HG03439 (cell line): ENCODE data around the gene VILL.
"Not testable (repeated sequence)": the region's sequence is repeated elsewhere in the genome, so short reads cannot be mapped to it uniquely, and the experiment has no call there.

Source experiments
- ATAC-seq: cut with Tn5 transposase; IDR thresholded peaks from one replicate; pipeline ENCODE4 v1.9.1; 2021; ENCODE audit warnings: mild to moderate bottlenecking, moderate library complexity; ENCODE audit not compliant: unreplicated experiment

The VILL gene

DNA sequence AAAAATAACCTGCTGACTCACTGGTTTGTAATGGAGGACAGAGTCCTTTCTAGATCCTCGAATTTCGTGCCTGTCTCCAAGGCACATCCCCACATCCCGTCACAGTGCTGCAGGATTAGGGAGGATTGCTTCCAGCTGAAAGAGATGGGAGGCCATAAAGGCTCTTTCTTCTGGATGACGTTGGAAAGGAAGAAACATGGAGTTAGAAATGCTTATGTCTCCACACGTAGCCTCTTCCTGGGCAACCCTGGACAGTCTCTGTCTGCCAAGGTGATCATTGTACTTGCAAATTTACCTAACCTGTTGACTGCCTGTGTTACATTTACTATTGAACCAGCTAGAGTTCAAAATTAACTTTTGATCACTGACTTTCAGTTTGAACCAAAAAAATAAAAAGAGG is 27.6 kb upstream of the VILL start:
- ATAC-seq, result no peak

DNA sequence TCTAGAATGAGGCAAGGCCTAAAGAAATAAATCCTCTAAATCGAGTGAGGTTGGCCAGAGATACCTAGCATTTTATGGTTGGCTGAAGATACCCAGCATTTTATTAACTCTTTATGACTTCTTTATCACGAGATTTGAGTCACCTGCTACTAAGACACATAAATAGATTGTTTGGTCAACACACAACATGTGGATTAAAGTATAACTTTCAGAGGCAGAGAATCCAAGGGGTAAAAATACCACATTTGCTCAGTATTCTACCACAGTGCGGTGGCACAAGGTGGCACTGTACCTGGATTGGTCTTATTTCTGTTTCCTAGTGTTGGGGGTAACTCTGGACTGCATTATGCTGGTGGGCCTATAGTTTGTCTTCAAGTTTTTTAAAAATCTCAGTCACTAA is 27.0 kb upstream of the VILL start:
- ATAC-seq, result no peak

DNA sequence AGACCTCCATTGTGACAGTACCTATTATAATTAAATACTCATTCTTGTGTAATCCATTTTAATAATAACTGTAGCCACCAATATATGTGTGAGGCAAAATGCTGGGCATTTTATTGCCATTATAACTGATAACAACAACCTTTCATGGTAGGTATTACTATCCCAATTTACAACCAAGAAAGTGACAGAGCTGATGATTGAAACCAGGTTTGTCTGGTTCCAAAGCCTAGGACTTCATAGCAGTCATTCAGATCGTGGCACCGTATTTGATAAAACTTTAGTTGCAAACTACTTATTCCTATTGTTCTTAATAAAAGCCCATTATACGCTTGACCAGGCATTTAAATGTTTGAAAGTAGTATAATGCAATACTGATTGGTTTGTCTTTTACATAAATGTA is 26.4 kb upstream of the VILL start:
- ATAC-seq, result no peak

DNA sequence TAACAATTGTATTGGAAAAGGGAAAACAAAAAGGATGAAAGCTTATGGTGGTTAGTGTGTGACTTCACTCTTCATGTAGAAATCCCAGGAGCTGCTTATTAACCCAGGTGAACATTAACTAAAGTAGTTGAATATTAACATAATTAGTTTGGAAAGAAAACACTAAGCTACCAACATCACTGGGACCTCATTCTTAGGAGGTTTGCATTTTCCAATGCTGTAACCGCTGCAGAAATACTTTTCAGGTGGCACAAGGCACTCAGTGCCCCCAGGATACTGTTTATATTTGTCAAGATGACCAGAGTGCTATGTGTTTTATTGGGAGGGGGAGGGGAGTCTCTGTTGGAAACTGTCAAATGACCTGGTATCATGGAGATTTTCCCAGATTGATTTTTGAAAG is 25.9 kb upstream of the VILL start:
- ATAC-seq, result no peak

DNA sequence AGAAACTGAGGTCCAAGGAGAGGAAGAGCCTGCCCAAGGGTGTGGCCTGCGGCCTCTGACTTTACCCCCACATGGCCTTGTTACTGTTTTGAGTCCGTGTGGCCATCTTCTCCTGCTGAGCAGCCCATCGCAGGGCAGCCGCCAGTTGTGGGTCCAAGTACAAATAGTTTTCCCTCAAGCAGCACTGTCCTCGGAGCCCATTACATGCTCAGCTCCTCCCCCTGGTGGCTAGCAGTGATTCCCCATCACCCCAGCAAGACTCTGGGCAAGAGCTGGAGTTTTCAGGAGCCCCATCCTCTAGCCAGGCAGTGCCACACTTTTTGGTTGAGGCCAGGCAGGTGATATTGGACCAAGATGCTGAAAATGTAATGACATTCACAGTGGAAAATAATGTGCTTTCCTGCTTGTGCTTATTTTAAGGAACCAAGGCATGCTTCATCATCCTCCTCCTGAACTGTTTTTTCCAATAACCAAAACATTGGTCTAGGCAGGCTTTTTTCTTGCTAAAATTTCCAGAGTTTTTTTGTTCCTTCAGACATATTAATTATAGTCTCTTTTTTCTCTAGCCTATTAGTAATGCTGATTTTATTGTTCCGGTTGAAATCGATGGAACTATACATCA is 23.2 kb upstream of the VILL start:
- no peak for ATAC-seq

DNA sequence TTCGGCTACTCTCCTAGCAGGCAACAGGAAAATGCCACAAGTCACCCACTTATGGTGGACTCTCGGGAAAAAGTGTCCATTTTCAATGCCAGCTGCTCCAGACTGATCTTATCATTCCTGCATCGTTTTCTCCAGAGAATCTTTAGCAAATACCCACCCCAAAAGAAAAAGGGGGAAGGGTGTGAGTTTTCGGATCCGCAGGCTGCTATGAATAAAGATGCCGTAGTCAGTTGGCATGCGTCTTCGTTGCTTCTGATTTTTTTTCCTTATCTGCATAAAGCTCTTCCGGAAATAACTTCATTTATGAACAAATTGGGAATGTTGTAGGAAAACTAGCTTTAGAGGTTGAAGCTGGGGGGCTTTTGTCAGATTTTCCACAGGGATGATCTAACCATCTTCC is 22.4 kb upstream of the VILL start:
- no peak for ATAC-seq

DNA sequence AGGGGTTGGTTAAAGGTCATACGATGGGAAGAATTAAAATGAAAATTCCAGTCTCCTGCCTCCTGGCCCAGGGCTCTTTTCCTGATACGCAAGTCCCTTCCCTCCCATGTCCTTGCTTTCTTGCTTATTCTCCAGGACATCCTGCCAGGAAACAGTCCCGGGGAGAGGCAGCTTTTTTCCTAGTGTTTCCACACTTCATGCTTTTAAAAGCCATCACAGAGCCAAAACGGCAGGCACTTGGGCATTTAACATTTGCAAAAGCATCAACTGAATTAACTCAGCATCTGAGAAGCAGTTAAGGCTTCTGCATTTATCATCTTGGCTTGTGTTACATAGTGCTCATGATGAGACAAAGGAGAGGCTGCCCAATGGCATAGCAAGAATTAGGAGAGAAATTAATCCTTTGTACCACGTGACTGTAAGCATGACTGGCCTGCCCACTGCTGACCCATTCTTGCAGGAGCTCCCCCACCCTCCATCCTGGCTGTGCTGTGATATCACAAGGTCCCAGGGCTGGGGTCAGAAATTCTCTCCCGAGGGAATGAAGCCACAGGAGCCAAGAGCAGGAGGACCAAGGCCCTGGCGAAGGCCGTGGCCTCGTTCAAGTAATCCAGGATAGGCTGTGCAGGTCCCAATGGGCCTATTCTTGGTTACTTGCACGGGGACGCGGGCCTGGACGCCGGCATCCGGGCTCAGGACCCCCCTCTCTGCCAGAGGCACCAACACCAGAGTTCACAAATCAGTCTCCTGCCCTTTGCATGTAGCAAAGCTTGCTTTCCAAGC is 21.6 kb upstream of the VILL start:
- ATAC-seq, result no peak

DNA sequence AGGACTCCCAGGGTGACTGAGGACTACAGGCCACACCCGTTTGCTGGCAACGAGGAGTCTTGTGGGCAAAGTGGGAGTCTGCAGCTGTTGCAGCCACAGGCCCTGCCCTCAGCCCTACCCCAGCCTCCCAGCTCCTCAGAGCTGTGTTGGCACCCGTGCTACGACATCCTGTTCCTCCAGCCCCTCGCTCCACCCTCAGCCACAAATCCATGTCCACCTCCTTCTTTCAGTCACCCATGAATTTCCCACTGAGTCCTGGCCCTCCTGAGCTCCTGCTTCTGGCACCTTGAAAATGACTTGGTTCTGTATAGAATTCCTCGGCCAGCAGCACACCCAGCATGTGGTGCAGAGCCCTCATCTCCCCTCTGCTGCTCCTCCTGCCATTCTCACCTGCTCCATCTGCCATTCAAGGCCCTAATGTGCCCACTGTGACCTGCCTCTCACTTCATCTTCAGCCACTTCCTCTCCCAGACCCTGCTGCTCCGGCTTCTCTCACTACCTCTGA is 20.9 kb upstream of the VILL start:
- ATAC-seq, result no peak

DNA sequence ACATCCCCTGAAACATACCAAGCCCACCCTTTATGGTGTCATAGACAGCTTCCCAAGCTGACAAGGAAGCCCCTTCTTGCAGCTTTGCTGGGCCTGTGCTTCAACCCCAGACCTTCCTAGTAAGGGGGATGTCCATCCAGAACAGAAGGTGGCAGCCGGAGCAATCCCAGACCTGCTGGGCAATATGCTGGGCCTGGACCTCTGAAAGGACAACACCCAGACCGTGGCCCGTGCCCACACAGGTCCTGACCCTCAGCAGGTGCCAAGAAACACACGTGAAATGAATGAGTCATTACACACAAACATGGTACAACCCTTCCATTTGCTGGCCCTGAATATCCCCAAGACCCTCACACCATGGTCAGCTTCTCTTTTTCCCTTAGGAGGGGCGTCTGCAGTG is 19.8 kb upstream of the VILL start:
- ATAC-seq, result no peak

DNA sequence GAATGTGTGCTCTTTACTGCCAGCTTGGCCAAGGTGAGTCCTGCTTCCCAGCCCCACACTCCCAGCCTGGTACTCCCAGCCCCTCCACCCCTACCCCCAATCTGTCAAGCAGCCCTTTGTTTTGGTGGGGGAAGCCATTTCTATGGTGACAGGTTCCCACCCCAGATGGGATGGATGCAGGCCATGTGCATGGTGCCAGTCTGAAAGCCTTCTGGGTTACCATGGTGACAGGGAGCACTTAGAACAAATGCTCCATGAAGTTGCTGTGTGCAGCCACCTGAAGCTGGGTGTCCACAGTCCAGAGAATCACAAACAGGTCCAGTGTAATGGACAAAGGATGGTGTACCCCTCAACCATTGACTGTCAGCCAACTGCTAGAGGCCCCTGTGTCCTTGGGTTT is 19.1 kb upstream of the VILL start:
- ATAC-seq, result no peak

DNA sequence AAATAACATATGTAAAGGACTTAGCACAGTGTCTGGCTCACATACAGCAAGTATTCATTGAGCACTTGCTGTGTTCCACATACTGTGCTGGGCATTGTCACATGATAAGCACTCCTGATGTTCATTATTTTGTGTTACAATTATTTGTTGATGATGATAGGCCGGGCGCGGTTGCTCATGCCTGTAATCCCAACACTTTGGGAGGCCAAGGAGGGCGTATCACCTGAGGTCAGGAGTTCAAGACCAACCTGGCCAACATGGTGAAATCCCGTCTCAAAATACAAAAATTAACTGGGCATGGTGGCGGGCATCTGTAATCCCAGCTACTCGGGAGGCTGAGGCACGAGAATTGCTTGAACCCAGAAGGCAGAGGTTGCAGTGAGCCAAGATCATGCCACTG is 18.5 kb upstream of the VILL start:
- not testable (repeated sequence) for ATAC-seq

DNA sequence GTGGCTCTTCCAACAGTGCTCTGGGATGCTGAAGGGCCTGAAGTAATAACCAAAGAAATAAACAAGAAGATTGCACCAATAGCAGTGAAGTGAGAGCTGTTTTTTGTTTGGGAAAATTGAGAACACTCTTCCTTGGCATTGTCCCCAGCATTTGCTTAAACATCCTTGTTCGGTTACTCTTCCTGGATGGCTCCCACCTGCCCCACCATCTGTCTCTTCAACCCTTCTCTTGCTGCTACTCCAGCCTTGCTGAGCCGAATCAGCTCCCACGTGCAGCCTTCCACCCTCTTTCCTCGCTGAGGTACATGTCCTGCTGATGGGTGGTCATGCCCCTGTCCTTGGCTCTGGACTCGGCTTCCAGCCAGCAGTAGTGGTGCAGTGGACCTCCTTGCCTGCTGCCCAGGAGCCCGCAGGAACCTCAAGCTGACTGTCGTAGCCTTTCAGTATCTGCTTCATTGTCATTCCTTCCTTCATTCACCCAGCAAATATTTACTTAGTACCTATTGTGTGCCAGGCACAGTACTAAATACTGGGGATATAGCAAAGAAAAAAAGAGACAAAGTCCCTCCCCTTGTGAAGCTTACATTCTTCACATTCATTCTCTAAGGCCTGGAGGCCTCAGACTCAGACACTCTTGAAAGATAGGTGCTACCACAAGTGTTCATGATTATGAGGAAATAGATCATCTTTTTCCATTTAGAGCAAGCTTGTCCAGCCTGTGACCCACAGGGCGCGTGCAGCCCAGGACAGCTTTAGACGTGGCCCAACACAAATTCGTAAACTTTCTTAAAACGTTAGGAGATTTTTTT is 17.1 kb upstream of the VILL start:
- no peak for ATAC-seq

DNA sequence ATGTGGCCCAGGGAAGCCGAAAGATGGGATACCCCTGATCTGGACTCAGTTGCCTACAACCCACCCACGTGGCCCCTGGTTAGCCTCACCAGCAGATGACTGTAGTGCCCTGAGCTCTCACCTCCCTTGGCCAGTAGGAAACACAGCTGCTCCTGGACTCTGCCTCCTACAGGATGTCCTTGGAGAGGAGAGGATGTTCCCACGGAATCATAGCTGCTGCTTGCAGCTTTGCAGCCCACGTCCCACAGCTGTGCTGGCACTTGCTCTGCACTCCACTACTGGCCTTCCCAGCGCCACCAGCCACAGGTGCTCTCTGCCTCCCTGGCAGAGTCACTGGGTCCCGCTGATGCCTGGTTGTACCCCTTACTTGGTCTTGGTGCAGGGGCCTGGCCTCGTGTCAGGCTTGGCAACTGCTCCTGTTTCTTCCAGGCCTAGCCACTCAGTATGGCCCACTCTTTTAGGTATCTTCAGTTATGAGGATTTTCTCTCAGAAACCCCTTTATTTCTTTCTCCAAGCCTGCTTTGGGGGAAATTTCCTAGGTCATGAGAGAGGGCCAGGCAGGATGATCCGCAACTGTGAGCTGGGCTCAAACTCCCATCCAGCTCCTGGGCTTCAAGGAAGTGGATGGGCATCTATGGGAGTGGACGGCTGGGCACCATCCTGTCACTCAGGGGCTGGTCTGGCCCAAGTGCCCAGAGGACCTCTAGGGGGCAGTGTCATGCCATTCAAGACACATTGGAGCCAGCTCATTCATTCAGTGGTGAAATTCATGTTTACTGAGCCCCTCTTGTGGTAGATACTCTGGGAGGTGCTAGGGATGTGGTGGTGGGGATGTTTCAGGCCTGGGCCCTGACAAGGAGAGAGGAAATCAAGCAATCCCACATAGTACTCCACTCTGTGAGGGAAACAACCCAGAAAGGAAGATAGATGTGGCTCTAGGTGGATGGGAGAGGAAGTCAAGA is 16.2 kb upstream of the VILL start:
- ATAC-seq, result no peak

DNA sequence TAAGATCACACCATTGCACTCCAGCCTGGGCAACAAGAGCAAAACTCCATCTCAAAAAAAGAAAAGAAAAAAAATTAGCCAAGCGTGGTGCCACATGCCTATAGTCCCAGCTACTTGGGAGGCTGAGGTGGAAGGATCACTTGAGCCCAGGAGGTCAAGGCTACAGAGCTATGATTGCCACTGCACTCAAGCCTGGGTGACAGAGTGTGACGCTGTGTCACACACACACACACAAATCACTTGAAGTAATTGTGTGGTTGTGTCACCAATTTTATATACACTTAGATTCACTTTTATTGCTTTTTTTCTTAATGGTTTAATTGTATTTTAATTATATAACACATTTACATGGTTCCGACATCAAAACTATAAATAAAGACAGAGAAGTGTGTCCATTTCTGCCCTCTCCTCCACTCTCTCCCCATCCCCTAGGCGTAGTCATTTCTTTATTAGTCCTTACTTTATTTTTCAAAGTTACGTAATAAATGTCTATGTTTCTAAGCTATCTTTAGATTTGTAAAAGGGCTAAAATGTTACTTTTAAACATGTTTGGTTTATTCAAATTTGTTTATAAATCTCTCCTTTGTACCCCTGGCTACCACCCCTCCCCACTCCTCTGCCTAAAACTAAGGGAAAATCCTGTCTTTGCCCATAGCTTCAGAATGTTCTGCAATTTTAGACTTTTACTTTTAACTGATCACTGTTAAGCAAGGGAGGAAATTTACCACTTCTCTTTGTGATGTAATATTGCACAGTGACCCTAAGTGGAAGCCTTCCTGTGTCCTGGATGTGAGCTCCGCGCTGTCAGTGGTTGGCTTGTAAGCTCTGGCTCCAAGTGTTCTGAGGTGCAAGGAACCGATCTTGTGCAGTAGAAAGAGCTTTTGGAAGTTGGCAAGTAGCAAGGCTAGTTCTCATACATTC is 10.8 kb upstream of the VILL start:
- ATAC-seq, result no peak

DNA sequence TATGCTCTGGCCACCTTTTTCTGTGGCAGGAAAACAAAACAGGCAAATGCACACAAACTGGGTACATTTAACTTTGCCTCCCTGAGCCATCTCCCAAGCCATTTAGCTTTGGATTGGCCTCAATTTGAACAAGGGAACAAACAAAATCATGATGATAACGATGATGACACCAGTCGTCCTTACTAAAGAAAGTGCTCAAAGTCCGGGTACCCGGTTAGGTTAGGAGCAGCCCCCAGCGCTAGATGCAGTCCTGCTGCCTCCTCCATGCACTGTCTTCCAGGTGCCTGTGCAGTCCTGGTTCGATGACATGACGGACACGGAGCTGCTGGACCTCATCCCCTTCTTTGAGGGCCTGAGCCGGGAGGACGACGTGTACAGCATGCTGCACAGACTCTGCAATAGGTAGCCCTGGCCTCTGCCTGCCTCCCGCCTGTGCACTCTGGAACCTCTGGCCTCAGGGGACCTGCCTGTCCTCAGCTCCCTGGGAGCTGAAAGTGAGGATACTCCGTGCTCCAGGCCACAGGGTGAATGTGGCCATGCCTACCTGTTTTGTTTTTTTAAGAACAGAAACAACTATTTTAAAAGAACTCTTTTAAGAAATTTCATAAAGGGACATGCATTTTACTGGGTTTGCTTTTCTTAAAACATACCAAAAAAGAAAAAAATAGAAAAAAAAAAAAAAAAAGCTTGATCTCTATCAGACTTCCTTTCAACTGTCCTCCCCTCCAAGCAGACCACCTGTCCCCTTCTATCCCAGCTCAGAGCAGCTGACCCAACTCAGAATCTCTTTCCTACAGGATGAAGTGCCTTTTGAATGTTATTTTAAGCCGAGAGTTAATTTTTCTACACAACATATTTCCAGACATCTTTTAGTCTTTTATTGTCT is 9.9 kb upstream of the VILL start:
- ATAC-seq, result no peak

DNA sequence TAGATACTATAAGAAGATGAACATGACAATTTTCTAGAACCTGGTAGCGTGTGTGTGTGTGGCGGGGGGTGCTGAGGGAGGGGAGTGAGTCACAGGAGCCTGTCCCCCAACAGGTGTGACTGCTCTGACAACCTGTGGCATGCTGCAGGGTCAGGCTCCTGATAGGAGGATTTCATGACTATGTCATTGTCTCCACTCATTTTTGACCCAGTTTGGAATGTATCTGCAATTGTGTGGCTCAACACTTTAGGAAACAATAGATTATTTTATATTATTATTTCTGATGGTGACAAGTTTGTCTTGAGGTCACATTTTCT is 9.3 kb upstream of the VILL start:
- no peak for ATAC-seq

DNA sequence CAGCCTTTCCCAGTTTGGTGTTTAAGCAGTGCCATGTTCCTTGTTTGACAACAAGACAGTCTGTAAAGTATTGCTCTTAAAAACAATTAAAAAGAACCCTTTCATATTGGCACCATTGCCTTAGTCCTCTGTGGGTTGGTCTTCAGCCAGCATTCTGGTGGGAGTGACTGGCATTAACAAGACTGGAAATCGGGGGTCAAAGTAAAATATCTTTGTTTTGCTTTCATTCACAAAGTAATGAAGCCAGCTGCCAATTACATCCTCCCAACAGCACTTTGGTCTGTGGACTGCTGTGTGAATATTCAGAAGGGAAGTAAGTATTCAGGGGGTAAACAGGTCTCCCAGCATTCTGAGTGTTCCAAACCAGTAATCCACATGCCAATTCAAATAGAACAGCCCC is 8.3 kb upstream of the VILL start:
- ATAC-seq, result no peak

DNA sequence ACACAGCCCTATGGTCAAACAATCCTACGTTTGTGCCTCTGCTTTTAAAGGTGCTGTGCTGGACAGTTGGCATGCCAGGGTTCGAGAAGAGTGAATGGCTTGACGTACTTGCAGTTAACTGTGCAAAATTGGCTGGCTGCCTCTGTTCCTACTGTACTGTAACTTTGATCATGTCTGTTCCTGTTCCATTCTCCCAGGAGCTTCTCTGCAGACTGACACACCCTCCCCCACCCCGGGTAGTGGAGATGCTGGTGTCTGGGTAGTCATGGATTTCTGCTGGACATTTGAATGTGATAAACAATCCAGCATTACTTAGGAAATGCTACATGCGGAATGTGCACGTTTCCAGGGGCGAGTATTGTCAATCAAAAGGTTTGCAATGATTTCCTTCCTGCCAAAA is 6.5 kb upstream of the VILL start:
- ATAC-seq, result no peak

DNA sequence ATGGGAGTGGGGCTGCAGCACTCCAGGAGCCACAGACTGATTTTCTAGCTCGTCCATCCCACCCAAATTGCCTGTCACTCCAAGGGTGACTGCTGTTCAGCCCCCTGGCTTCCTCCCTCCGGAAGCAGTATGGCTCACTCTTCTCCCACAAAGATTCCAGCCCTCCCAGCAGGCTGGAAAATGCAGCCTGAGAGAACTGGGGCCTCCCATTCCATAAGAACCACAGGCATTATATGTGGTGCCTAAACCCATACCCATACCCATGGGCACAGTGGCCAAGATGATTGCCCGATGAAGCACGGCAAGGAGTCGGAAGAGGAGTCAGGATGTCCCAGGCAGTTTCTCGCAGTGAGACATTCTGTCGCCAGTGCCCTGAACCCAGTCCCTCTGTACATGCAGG is 6.0 kb upstream of the VILL start:
- ATAC-seq, result no peak
